ENCODE data around the gene AIF1L.

The AIF1L gene

GRCh38 chr9:131060900-131061630 is 35.3 kb upstream of the AIF1L start:
- DNase-seq, result no peak
- H3K4me3 ChIP-seq (ENCODE audit: insufficient read depth, low read depth, low read length, poor library complexity, severe bottlenecking), result no peak overlapping the region
- no peaks in the 10 kb centered on the region for H3K36me3 ChIP-seq (ENCODE audit: control insufficient read depth, insufficient read depth, low read length)
- no peaks in the 10 kb centered on the region for H3K27me3 ChIP-seq (replicated peaks; ENCODE audit: control insufficient read depth, insufficient read depth, low read length, poor library complexity, severe bottlenecking)
- no peaks in the 10 kb centered on the region for H3K4me1 ChIP-seq (ENCODE audit: control insufficient read depth, insufficient read depth, low read length, poor library complexity, severe bottlenecking)
- no peak overlapping the region for H3K27ac ChIP-seq (ENCODE audit: insufficient read depth, low read length, poor library complexity, severe bottlenecking)
- H3K9me3 ChIP-seq (ENCODE audit: control insufficient read depth, low read length), result no peaks in the 10 kb centered on the region

GRCh38 chr9:131062969-131063368 is 33.4 kb upstream of the AIF1L start:
- Histone ChIP-seq H3K4me3 (ENCODE audit: insufficient read depth, low read depth, low read length, poor library complexity, severe bottlenecking) (no peak overlapping the region), H3K27ac (ENCODE audit: insufficient read depth, low read length, poor library complexity, severe bottlenecking) (no peak overlapping the region), H3K9me3 (ENCODE audit: control insufficient read depth, low read length) (no peaks in the 10 kb centered on the region), H3K27me3 (replicated peaks; ENCODE audit: control insufficient read depth, insufficient read depth, low read length, poor library complexity, severe bottlenecking) (no peaks in the 10 kb centered on the region), H3K4me1 (ENCODE audit: control insufficient read depth, insufficient read depth, low read length, poor library complexity, severe bottlenecking) (no peaks in the 10 kb centered on the region), H3K36me3 (ENCODE audit: control insufficient read depth, insufficient read depth, low read length) (no peaks in the 10 kb centered on the region)
- no peak for DNase-seq

- H3K36me3 ChIP-seq (ENCODE audit: control insufficient read depth, insufficient read depth, low read length), result no peaks in the 10 kb centered on the region
- H3K9me3 ChIP-seq (ENCODE audit: control insufficient read depth, low read length), result no peaks in the 10 kb centered on the region
- H3K27me3 ChIP-seq (replicated peaks; ENCODE audit: control insufficient read depth, insufficient read depth, low read length, poor library complexity, severe bottlenecking), result no peaks in the 10 kb centered on the region
- no peaks in the 10 kb centered on the region for H3K4me1 ChIP-seq (ENCODE audit: control insufficient read depth, insufficient read depth, low read length, poor library complexity, severe bottlenecking)
- no peak for DNase-seq
- no peak overlapping the region for H3K4me3 ChIP-seq (ENCODE audit: insufficient read depth, low read depth, low read length, poor library complexity, severe bottlenecking)
- no peak overlapping the region for H3K27ac ChIP-seq (ENCODE audit: insufficient read depth, low read length, poor library complexity, severe bottlenecking)
These were observed 30.7 kb upstream of the AIF1L start for GRCh38 chr9:131065599-131065998.

- DNase-seq, result no peak
- no peak overlapping the region for H3K27ac ChIP-seq (ENCODE audit: insufficient read depth, low read length, poor library complexity, severe bottlenecking)
- no peak overlapping the region for H3K4me3 ChIP-seq (ENCODE audit: insufficient read depth, low read depth, low read length, poor library complexity, severe bottlenecking)
- H3K27me3 ChIP-seq (replicated peaks; ENCODE audit: control insufficient read depth, insufficient read depth, low read length, poor library complexity, severe bottlenecking), result no peaks in the 10 kb centered on the region
- H3K9me3 ChIP-seq (ENCODE audit: control insufficient read depth, low read length), result no peaks in the 10 kb centered on the region
- H3K4me1 ChIP-seq (ENCODE audit: control insufficient read depth, insufficient read depth, low read length, poor library complexity, severe bottlenecking), result no peaks in the 10 kb centered on the region
- no peaks in the 10 kb centered on the region for H3K36me3 ChIP-seq (ENCODE audit: control insufficient read depth, insufficient read depth, low read length)
These were observed 28.7 kb upstream of the AIF1L start for GRCh38 chr9:131067625-131068024.

- Histone ChIP-seq H3K4me1 (ENCODE audit: control insufficient read depth, insufficient read depth, low read length, poor library complexity, severe bottlenecking) (no peaks in the 10 kb centered on the region), H3K4me3 (ENCODE audit: insufficient read depth, low read depth, low read length, poor library complexity, severe bottlenecking) (no peak overlapping the region), H3K27me3 (replicated peaks; ENCODE audit: control insufficient read depth, insufficient read depth, low read length, poor library complexity, severe bottlenecking) (no peaks in the 10 kb centered on the region), H3K36me3 (ENCODE audit: control insufficient read depth, insufficient read depth, low read length) (no peaks in the 10 kb centered on the region), H3K9me3 (ENCODE audit: control insufficient read depth, low read length) (no peaks in the 10 kb centered on the region), H3K27ac (ENCODE audit: insufficient read depth, low read length, poor library complexity, severe bottlenecking) (no peak overlapping the region)
- DNase-seq, result no peak
These were observed 28.1 kb upstream of the AIF1L start for GRCh38 chr9:131068076-131068816.

GRCh38 chr9:131069699-131070098 is 26.6 kb upstream of the AIF1L start:
- no peaks in the 10 kb centered on the region for H3K36me3 ChIP-seq (ENCODE audit: control insufficient read depth, insufficient read depth, low read length)
- no peak for DNase-seq
- H3K4me3 ChIP-seq (ENCODE audit: insufficient read depth, low read depth, low read length, poor library complexity, severe bottlenecking), result no peak overlapping the region
- no peaks in the 10 kb centered on the region for H3K4me1 ChIP-seq (ENCODE audit: control insufficient read depth, insufficient read depth, low read length, poor library complexity, severe bottlenecking)
- H3K9me3 ChIP-seq (ENCODE audit: control insufficient read depth, low read length), result no peaks in the 10 kb centered on the region
- H3K27ac ChIP-seq (ENCODE audit: insufficient read depth, low read length, poor library complexity, severe bottlenecking), result no peak overlapping the region
- no peaks in the 10 kb centered on the region for H3K27me3 ChIP-seq (replicated peaks; ENCODE audit: control insufficient read depth, insufficient read depth, low read length, poor library complexity, severe bottlenecking)

- Histone ChIP-seq H3K4me3 (ENCODE audit: insufficient read depth, low read depth, low read length, poor library complexity, severe bottlenecking) (no peak overlapping the region), H3K27ac (ENCODE audit: insufficient read depth, low read length, poor library complexity, severe bottlenecking) (no peak overlapping the region), H3K27me3 (replicated peaks; ENCODE audit: control insufficient read depth, insufficient read depth, low read length, poor library complexity, severe bottlenecking) (no peaks in the 10 kb centered on the region), H3K9me3 (ENCODE audit: control insufficient read depth, low read length) (no peaks in the 10 kb centered on the region), H3K4me1 (ENCODE audit: control insufficient read depth, insufficient read depth, low read length, poor library complexity, severe bottlenecking) (no peaks in the 10 kb centered on the region), H3K36me3 (ENCODE audit: control insufficient read depth, insufficient read depth, low read length) (no peaks in the 10 kb centered on the region)
- no peak for DNase-seq
These were observed 24.0 kb upstream of the AIF1L start for GRCh38 chr9:131072107-131072870.

GRCh38 chr9:131072871-131073237 is 23.5 kb upstream of the AIF1L start:
- Histone ChIP-seq H3K4me3 (ENCODE audit: insufficient read depth, low read depth, low read length, poor library complexity, severe bottlenecking) (no peak overlapping the region), H3K4me1 (ENCODE audit: control insufficient read depth, insufficient read depth, low read length, poor library complexity, severe bottlenecking) (no peaks in the 10 kb centered on the region), H3K27me3 (replicated peaks; ENCODE audit: control insufficient read depth, insufficient read depth, low read length, poor library complexity, severe bottlenecking) (no peaks in the 10 kb centered on the region), H3K27ac (ENCODE audit: insufficient read depth, low read length, poor library complexity, severe bottlenecking) (no peak overlapping the region), H3K36me3 (ENCODE audit: control insufficient read depth, insufficient read depth, low read length) (no peaks in the 10 kb centered on the region), H3K9me3 (ENCODE audit: control insufficient read depth, low read length) (no peaks in the 10 kb centered on the region)
- DNase-seq, result no peak

GRCh38 chr9:131076347-131077195 is 19.8 kb upstream of the AIF1L start:
- H3K4me3 ChIP-seq (ENCODE audit: insufficient read depth, low read depth, low read length, poor library complexity, severe bottlenecking), result no peak overlapping the region
- H3K36me3 ChIP-seq (ENCODE audit: control insufficient read depth, insufficient read depth, low read length), result no peaks in the 10 kb centered on the region
- no peaks in the 10 kb centered on the region for H3K4me1 ChIP-seq (ENCODE audit: control insufficient read depth, insufficient read depth, low read length, poor library complexity, severe bottlenecking)
- DNase-seq, result no peak
- H3K27ac ChIP-seq (ENCODE audit: insufficient read depth, low read length, poor library complexity, severe bottlenecking), result no peak overlapping the region
- no peaks in the 10 kb centered on the region for H3K27me3 ChIP-seq (replicated peaks; ENCODE audit: control insufficient read depth, insufficient read depth, low read length, poor library complexity, severe bottlenecking)
- no peaks in the 10 kb centered on the region for H3K9me3 ChIP-seq (ENCODE audit: control insufficient read depth, low read length)

Measured in effector memory CD4-positive, alpha-beta T cell (primary cell).